NCI-H2029 (cell line): Measurements from ENCODE around the gene SAMD8.
"Not testable (repeated sequence)": the region's sequence is repeated elsewhere in the genome, so short reads cannot be mapped to it uniquely, and the experiment has no call there.

Experiments
- DNase-seq: peaks from one replicate; lab custom pipeline; 2025; lab: John Stamatoyannopoulos, UW

The SAMD8 gene

DNA sequence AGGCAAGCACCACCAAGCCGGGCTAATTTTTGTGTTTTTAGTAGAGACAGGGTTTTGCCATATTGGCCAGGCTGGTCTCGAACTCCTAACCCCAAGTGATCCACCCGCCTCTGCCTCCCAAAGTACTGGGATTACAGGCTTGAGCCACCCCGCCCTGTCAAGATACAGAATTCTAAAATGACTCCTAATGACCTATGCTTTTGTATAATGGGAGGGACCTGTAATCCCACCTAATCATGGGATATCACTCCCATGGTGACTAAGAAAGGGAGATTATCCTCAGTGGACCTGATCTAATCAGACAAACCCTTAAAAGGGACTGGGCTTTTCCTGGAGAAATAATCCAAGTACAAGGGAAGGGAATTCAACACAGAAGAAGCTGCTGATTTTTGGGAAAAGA is 28.8 kb downstream of the SAMD8 start:
- no peak for DNase-seq

DNA sequence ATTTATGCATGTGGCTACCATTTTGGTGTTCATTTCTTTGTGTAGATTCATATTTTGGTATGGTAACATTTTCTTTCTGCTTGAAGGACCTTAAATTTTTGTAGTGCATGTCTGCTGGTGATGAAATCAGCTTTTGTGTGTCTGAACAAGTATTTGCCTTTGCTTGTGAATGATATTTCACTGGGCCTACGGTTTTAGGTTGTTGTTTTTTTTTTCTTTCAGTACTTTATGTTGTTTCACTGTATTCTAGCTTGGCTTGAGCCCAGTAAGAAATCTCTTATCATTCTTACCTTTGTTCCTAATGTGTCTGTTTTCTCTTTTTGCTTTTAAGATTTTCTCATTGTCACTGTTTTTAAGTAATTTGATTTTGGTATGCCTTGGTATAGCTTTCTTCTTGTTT is 31.9 kb downstream of the SAMD8 start:
- DNase-seq, result no peak

GRCh38 chr10:75145590-75145989 is 34.1 kb downstream of the SAMD8 start:
- DNase-seq, result no peak

GRCh38 chr10:75146780-75147179 is 35.3 kb downstream of the SAMD8 start:
- DNase-seq, result no peak

DNA sequence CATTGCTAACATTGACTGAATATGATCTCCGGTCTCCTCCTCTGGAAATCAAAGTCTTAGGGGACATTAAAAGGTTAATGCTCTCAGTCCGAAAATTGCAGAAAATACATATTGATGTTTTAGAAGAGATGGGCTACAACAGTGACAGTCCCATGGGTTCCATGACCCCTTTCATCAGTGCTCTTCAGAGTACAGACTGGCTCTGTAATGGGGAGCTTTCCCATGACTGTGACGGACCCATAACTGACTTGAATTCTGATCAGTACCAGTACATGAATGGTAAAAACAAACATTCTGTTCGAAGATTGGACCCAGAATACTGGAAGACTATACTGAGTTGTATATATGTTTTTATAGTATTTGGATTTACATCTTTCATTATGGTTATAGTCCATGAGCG is 39.2 kb downstream of the SAMD8 start:
- no peak for DNase-seq

DNA sequence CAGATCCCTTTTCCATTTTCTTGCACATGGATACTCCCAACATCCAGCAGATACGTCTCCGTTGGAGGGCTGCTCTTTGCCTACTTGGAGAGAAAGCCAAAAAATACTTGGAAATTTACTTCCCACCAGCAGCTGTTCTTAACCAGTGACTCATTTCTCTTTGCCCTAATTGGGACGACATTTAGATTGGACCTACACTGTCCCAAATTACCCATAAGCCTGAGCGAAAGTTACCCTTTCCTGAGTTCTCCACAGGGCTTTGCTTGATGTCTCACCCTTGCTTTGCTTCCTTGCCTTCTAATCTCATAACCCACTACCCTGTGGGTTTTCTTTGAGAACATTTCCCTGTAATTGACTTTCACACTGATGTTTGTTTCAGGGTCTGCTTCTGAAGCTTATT is 48.1 kb downstream of the SAMD8 start:
- no peak for DNase-seq

GRCh38 chr10:75165684-75166622 is 54.5 kb downstream of the SAMD8 start:
- no peak for DNase-seq

DNA sequence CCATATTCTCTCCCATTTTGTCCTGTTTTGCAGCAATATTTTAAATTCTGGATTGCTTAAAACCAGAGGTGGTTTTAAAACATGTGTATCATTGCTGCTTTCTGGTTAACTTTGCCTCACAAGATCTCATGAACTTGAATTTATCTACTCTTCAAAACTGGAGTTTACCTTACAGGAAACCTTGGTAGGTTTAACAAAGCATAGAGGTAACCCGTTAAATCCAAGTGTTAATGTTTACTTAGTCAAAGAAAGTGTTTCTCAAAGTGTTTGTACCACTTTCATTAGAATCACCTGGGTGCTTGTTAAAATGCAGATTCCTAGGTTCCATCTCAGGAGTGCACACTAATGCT is 55.1 kb downstream of the SAMD8 start:
- no peak for DNase-seq

DNA sequence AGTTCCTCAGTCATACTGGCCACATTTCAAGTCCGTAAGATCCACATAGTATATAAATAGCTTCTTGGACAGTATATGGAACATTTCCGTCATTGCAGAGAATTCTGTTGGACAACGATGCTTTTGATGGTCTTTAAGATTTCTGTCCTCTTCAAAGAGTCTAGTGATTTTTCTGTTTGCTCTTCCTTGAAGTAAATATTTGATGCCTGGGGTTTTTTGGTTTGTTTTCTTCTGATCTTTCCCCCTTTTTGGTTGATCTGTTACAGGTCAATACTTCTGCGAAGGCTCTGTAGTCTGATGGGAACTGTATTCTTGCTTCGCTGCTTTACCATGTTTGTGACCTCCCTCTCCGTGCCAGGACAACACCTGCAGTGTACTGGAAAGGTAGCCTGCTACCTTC is 56.8 kb downstream of the SAMD8 start:
- no peak for DNase-seq

DNA sequence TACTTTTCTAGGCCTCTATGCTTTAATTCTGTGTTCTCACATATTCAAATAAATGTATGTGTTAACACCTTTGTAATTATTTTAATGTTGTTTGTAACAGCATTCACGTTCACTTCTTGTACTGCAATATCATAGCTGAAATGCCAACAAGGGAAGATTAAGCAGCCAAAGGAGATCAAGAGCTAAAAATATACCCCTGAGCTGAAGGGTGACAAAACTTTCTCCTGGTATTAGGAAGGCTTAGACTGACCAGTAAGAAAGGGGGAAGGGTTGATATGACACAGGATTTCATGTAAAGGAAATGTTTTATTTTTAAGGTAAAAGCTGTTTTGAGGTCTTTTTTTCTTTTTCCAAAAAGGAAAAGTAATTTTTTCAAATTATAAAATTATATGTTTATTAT is 58.8 kb downstream of the SAMD8 start:
- DNase-seq, result no peak

GRCh38 chr10:75175046-75175445 is 63.6 kb downstream of the SAMD8 start:
- DNase-seq, result no peak

GRCh38 chr10:75176046-75176445 is 64.6 kb downstream of the SAMD8 start:
- no peak for DNase-seq

- no peak for DNase-seq
Observed at GRCh38 chr10:75176736-75177135, 65.3 kb downstream of the SAMD8 start.

GRCh38 chr10:75179657-75180177 is 68.3 kb downstream of the SAMD8 start:
- no peak for DNase-seq

DNA sequence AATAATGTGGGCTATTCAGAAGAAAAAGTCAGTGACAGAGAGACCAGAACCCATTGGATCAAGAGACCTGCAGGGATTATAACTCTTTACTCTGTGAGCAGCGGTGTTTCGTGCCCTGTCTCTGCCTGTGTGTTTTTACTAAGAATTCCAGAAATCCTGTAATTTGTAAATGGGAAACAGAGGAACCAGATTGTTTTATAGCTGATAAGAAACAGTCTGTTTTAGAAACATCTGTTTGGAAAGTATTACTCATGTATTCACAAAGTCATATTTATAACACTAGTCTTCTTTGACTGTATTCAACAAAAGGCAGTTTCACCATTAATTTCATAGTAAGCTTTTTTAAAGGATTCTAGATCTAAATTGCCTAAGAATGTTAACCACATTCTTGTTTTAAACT is 69.1 kb downstream of the SAMD8 start:
- DNase-seq, result no peak

DNA sequence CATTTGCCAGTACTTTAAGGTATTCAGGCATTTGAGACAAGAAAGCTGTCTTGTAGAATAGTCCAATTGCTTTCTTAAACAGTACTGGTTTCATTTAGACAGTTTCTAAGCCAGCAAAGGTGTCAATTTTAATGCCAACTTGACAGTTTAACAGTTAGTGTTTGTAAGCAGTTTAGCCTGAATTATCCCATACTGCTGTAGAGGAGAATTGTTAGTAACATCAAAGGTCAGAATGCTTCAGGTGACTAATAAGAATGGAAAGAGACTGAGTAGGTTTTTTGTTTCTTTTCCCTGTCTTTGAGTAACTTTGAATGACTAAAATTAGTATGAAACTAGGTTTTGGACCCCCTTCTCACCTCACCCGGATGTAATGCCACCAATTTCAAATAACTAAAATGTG is 69.6 kb downstream of the SAMD8 start:
- DNase-seq, result no peak

GRCh38 chr10:75186310-75186709 is 74.9 kb downstream of the SAMD8 start:
- no peak for DNase-seq

DNA sequence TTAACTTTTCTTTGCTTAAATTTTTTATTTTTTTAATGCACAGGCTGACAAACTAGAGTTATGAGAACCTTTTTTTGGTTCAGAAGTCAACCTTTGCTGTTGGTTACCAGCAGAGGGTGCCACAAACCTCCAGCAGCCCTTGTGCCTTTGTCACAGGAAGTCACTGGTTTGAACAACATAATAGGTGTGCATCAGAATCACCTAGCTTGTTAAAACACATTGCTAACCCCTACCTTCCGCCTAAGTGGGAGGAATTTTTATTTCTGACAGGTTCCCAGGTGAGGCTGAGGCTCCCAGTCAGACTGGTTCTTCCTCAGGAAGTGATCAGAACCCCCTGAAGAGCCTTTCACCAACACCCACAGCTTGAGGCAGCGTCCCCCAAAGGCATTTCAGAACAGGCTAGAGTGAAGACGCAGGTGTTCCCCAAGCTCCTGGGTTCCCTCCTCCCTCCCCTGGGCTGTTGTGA is 76.5 kb downstream of the SAMD8 start:
- no peak for DNase-seq

- DNase-seq, result not testable (repeated sequence)
Observed at GRCh38 chr10:75188522-75188921, 77.1 kb downstream of the SAMD8 start.

GRCh38 chr10:75189266-75190096 is 78.0 kb downstream of the SAMD8 start:
- no peak for DNase-seq

GRCh38 chr10:75191821-75192568 is 80.5 kb downstream of the SAMD8 start:
- no peak for DNase-seq

GRCh38 chr10:75194625-75195024 is 83.2 kb downstream of the SAMD8 start:
- not testable (repeated sequence) for DNase-seq
